ENCODE data around the gene GIPC1.
"Not testable (repeated sequence)": the region's sequence is repeated elsewhere in the genome, so short reads cannot be mapped to it uniquely, and the experiment has no call there.

Gene GIPC1

GRCh38 chr19:14517446-14517839 is 21.5 kb upstream of the GIPC1 start:
- DNase-seq = no peak

DNA sequence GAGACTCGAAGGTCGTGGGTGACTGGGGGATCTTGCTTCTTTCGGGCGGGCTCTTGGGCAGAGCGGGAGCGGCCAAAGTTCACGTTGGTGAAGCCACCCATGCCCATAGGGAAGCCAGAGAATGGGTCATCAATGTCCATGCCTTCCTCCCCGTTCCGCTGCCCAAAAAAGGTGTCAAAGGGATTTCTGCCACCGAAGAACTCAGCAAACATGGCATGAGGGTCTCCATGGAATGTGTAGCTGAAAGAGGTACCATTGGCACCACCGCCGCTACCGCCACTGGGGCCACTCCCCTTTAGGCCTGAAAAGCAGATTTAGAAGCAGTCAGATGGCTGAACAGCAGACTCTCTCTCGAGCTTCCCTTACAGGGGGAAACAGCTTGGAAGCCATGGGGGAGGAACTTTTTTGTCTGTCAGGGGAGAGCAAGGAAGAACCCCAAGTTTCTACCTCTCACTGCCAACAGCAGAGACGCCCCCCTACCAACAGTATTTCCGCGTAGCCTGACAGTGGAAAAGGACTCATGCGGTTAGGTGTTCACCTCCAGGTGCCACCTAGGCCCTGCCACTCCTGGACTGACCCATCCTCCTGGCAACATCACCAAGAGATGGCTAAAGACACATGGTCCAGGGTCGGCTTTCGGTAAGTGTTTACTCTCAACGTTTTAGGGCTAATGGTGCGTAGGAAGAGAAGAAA is 21.0 kb upstream of the GIPC1 start:
- peak in 1 of 2 donors; percentile 48 for DNase-seq

DNA sequence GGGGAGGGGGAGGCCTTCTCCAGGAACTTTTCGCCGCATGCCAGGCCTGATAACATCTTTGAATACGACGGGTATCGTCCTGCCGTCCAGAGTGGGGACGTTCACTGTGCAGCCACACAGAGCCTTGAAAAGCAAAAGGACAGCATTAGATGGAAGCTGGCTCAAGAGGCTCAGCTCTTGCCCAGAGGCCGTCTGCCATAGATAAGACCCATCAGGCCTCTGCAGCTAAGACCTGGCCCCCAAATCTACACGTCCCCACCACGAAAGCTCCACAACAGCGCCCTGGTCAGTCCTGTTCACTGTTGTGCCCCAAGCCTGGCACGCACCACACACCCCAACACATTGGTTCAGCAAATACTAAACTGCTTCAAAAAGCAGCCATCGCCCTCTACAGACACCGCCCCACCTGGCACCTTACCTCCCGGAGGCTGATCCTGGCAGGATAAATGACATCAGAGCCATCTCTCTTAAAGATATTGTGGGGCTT is 20.2 kb upstream of the GIPC1 start:
- DNase-seq = no peak

DNA sequence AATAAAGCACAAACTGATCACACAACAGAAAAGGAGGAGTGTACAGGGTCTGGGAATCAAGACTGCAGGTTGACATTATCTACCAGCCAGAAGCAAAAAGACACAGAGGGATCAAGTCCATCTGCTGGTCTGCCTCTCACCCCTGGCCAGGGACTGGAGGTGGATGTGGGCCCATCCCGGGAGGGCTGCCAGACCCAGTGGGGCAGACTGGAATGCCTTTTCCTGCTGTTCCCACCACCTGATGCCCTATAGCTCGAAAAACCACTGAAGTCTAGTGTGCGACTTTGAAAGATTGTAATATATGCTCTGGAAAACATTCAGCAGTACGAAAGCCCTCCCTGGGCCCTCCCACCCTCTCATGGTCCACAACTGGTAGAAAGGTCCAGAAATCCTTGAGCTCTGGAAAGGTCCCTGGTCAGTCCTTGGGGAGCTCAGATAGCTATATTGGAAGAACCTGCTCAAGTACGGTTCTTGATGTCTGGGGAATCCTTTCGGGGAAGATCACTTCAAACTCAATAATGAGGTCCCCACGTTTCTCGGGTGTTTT is 19.6 kb upstream of the GIPC1 start:
- DNase-seq = no peak

GRCh38 chr19:14514215-14514863 is 18.4 kb upstream of the GIPC1 start:
- peak; percentile 41 to 44 for DNase-seq

- peak; percentile 37 to 43 for DNase-seq
These were observed 16.6 kb upstream of the GIPC1 start for GRCh38 chr19:14512406-14512961.

DNA sequence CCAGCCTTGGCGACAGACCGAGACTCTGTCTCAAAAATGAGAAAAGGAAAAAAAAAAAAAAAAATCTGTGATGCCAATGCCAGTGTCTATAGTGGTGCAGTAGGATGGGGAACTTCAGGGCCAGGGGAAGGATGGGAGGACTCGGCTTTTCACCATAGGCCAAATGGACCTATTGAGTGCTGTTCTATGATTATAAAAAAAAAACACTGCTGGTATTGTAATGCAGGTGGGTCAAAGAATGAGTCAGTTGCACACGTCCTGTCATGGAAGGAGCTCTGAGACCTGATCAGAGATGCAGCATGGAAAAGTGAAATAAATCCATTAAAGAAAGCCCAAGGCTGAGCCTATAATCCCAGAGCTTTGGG is 15.3 kb upstream of the GIPC1 start:
- no peak for DNase-seq

- DNase-seq = peak in 1 of 2 donors; percentile 62
These were observed 14.6 kb upstream of the GIPC1 start for GRCh38 chr19:14510311-14511228.

DNA sequence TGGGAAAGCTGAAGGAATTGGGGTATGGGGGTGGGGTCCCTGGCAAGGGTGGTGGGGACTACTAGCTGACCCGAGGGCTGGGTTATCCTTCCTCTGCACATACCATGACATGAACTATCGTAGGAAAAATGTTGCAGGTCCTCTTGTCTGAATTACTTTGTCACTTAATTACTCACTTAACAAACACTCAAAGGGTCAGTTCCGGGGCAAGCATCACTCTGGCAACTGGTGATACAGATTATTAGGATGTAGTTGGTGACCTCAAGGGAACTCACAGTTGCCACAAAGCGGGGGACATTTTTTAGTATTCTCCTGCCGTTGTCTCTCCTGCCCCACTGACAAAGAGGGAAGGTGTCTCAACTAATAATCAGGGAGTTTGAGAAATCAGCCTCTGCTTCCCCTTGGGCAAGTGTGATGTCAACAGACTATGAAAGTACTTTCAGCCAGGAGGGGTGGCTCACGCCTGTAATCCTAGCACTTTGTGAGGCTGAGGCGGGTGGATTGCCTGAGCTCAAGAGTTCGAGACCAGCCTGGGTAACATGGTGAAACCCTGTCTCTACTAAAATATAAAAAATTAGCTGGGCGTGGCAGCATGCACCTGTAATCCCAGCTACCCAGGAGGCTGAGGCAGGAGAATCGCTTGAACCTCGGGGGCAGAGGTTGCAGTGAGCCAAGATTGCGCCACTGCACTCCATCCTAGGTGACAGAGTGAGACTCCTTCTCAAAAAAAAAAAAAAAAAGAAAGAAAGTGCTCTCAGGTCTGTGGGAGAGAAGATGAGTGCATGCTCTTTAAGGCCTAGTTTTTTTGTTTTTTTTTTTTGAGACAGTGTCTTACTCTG is 12.0 kb upstream of the GIPC1 start:
- DNase-seq = no peak

DNA sequence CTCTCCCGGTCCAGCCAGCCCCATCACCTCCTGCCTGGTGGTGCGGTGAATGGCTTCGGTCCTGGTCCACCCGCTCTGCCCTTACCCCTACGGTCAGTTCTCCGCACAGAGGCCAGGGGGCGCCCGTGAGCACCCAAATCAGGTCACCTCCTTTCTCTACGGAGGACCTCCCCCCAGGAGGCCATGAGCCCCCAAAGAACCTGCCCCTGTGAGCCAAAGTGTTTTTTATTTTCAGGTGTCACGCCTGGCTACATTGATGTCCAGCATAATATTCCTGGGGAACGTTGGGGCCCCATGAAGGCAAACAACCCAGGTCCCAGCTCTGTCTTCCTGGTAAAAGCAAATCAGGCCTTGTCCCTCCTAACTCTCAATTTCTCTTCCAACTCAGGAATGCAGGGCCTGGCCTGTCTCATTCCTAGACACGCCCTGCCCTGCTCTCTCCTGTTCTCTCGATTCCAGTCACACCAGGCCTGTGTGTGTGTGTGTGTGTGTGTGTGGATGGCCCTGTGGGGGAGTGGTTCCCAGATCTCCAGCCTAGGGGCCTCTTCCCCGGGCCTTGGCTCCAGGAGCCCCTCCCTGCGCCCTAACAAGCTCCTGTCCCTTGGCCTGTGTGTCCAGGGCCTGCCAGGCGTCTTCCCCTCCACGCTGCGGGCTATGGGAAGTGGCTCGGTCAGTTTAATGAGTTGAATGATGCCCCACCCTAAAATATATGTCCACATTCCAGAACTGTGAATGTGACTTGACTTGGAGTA is 9.7 kb upstream of the GIPC1 start:
- peak; percentile 77 to 80 for DNase-seq

DNA sequence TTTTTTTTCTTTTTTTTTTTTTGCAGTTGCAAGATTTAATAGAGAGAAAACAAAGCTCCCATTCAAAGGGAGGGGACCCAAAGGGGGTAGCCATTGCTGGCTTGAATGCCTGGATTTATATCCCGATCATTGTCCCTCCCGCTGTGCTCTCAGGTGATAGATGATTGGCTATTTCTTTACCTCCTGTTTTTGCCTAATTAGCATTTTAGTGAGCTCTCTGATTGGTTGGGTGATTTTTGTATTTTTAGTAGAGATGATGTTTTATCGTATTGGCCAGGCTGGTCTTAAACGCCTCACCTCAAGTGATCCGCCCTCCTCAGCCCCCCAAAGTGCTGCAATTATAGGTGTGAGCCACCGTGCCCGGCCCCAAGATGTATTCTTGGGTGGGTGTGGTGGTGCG is 8.6 kb upstream of the GIPC1 start:
- not testable (repeated sequence) for DNase-seq

DNA sequence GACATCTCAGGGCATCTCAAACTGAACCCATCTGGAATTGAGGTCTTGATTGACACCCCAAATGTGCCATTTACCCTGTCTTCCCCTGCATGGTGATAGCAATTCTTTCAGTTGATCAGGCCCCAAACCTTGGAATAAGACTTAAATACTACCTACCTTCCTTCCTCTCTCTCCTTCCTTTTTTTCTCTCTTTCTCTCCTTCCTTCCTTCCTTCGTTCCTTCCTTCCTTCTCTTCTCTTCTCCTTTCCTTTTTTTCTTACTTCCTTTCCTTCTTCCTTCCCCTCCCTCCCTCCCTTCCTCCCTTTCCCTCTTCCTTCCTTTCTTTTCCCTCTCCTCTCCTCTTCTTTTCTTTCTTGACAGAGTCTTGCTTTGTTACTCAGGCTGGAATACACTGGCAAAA is 7.4 kb upstream of the GIPC1 start:
- no peak for DNase-seq

- DNase-seq = no peak
These were observed 6.6 kb upstream of the GIPC1 start for GRCh38 chr19:14502334-14503092.

GRCh38 chr19:14497228-14497921 is 1.4 kb upstream of the GIPC1 start:
- no peak for DNase-seq

GRCh38 chr19:14496834-14497227 is 904 bp upstream of the GIPC1 start:
- DNase-seq = no peak

- DNase-seq = no peak
These were observed 277 bp downstream of the GIPC1 start for GRCh38 chr19:14495672-14496028.

DNA sequence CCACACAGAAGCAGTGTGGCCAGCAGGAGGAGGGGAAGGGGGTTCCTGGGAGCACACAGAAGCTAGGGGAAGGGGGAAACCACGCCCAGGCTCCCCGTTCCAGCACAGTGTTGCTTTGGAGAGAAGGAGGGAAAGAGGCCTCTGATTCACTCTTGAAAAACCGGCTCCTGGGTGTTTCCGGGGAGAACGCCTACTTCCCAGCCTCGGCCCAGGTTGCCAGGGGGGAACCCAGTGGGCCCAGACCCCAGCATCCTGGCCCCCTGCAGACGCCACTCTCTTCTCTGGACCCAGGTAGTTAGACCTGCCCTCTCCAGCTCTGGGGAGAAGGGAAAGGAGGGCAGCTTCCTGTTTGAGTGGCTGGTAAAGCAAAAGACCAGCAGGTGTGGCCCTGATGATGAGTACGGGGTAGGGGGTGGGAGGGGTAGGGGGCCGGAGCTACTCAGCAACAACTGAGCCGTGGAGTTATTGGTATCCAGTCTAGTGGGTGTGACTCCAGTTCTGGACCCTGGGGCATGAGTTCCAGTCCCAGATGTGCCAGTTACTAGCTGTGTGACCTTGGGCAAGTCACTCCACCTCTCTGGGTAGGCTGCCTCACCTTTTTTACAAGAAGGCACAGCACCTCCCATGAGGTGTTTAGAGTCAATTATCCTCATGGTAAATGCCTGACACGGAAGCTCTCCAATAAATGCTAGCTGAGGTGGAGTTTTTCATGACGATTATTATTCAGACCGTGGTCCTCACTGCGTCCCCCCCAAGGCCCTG is 836 bp downstream of the GIPC1 start:
- DNase-seq = no peak

GRCh38 chr19:14494411-14494810 is 1.5 kb downstream of the GIPC1 start:
- DNase-seq = no peak

DNA sequence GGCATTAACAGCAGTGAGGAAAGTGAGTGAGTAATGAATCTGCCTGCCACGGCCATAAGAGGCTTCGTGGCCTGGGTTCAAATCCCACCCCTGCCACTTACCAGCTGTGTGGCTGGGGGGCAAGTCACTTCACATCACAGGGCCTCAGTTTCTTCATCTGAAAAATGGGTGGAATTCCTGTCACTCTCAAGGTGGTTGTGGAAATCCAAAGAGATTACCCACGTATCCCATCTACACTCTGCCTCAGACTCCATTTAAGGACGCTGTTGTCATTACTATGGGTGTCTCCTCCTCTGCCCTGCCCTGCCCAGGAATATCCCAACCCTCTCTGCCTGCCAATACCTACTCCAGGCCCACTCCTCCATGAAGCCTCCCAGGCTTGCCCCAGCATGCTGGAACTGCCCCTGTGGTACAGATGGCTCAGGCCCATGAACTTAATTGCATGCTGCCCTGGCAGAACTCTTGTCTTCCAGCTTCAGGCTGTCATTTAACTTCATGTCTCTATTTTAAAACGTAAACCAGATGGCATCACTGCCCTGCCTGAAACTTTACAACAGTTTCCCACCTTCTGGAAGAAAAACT is 3.1 kb downstream of the GIPC1 start:
- DNase-seq = no peak
